Stomach (tissue), 4 donors: ENCODE results near the gene DDX43.

Source experiments
- CTCF ChIP-seq, 7 experiments: fragments of 450-650 bp in 4 of 7; fragments of 200-600 bp in 3 of 7; sonication (generic) in 3 of 7; IDR thresholded peaks; one replicate each; pipeline ENCODE4 v1.5.1; 2016 to 2019; ENCODE audit warnings: antibody characterized with exemption in 7 of 7, control low read depth in 2 of 7, mild to moderate bottlenecking in 1 of 7
- EP300 ChIP-seq: sonication (generic); formaldehyde crosslinking; IDR thresholded peaks from one replicate; pipeline ENCODE4 v1.6.1; 2017; ENCODE audit warnings: antibody characterized with exemption
- POLR2A ChIP-seq, 4 donors: fragments of 450-650 bp; IDR thresholded peaks; one replicate each; pipeline ENCODE4 v1.6.1; 2016; ENCODE audit warnings: antibody characterized with exemption in 4 of 4, control low read depth in 2 of 4, mild to moderate bottlenecking in 1 of 4, moderate library complexity in 1 of 4
- POLR2AphosphoS5 ChIP-seq, 3 donors: sonication (generic); formaldehyde crosslinking; IDR thresholded peaks; one replicate each; pipeline ENCODE4 v1.6.1; 2016; ENCODE audit warnings: antibody characterized with exemption in 3 of 3

- no peak for TF ChIP-seq POLR2A (IDR thresholded peaks at IDR 0.05)
- TF ChIP-seq POLR2AphosphoS5 (IDR thresholded peaks at IDR 0.05), result no peak
- no peak for TF ChIP-seq CTCF (IDR thresholded peaks at IDR 0.05)
- TF ChIP-seq EP300, result no peak
Measured at GRCh38 chr6:73393278-73393677, 1.4 kb upstream of the DDX43 start.
